ENCODE data around the gene RPL9. TPM values are rescaled to one million over a fixed set of nuclear protein-coding genes. Genes with fewer than 3 reads are reported as not detected.

The RPL9 gene
- total and polyA plus RNA-seq, 2 of the 13 experiments (the other 11 are each of a cell fraction or from before 2014, with no cell fraction given), result 993 to 2,148 TPM

GRCh38 chr4:39469429-39470077 is 10.8 kb upstream of the RPL9 start (continued):
- TF ChIP-seq, protein P1, sequence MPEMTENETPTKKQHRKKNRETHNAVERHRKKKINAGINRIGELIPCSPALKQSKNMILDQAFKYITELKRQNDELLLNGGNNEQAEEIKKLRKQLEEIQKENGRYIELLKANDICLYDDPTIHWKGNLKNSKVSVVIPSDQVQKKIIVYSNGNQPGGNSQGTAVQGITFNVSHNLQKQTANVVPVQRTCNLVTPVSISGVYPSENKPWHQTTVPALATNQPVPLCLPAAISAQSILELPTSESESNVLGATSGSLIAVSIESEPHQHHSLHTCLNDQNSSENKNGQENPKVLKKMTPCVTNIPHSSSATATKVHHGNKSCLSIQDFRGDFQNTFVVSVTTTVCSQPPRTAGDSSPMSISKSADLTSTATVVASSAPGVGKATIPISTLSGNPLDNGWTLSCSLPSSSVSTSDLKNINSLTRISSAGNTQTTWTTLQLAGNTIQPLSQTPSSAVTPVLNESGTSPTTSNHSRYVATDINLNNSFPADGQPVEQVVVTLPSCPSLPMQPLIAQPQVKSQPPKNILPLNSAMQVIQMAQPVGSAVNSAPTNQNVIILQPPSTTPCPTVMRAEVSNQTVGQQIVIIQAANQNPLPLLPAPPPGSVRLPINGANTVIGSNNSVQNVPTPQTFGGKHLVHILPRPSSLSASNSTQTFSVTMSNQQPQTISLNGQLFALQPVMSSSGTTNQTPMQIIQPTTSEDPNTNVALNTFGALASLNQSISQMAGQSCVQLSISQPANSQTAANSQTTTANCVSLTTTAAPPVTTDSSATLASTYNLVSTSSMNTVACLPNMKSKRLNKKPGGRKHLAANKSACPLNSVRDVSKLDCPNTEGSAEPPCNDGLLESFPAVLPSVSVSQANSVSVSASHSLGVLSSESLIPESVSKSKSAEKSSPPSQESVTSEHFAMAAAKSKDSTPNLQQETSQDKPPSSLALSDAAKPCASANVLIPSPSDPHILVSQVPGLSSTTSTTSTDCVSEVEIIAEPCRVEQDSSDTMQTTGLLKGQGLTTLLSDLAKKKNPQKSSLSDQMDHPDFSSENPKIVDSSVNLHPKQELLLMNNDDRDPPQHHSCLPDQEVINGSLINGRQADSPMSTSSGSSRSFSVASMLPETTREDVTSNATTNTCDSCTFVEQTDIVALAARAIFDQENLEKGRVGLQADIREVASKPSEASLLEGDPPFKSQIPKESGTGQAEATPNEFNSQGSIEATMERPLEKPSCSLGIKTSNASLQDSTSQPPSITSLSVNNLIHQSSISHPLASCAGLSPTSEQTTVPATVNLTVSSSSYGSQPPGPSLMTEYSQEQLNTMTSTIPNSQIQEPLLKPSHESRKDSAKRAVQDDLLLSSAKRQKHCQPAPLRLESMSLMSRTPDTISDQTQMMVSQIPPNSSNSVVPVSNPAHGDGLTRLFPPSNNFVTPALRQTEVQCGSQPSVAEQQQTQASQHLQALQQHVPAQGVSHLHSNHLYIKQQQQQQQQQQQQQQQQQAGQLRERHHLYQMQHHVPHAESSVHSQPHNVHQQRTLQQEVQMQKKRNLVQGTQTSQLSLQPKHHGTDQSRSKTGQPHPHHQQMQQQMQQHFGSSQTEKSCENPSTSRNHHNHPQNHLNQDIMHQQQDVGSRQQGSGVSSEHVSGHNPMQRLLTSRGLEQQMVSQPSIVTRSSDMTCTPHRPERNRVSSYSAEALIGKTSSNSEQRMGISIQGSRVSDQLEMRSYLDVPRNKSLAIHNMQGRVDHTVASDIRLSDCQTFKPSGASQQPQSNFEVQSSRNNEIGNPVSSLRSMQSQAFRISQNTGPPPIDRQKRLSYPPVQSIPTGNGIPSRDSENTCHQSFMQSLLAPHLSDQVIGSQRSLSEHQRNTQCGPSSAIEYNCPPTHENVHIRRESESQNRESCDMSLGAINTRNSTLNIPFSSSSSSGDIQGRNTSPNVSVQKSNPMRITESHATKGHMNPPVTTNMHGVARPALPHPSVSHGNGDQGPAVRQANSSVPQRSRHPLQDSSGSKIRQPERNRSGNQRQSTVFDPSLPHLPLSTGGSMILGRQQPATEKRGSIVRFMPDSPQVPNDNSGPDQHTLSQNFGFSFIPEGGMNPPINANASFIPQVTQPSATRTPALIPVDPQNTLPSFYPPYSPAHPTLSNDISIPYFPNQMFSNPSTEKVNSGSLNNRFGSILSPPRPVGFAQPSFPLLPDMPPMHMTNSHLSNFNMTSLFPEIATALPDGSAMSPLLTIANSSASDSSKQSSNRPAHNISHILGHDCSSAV (CRISPR knock-in tag; IDR thresholded peaks at IDR 0.05; ENCODE audit: borderline replicate concordance), result no peak
- TF ChIP-seq ARNT2 (CRISPR knock-in tag; IDR thresholded peaks at IDR 0.05; ENCODE audit: low read depth) (no peak), FOXC1 (CRISPR knock-in tag; IDR thresholded peaks at IDR 0.05; ENCODE audit: borderline replicate concordance) (no peak), ATF1 (CRISPR knock-in tag; IDR thresholded peaks at IDR 0.05) (peak; percentile 58; the same call in 1 of the 2 replicates), ZNF607 (CRISPR knock-in tag; IDR thresholded peaks at IDR 0.05; ENCODE audit: borderline replicate concordance) (no peak), ZNF337 (CRISPR knock-in tag; IDR thresholded peaks at IDR 0.05; ENCODE audit: borderline replicate concordance, low read depth) (no peak), RBAK (CRISPR knock-in tag; IDR thresholded peaks at IDR 0.05) (no peak), ZNF788 (CRISPR knock-in tag; IDR thresholded peaks at IDR 0.05; ENCODE audit: borderline replicate concordance) (no peak), RBFOX2 (IDR thresholded peaks at IDR 0.05; ENCODE audit: low read depth, low read length) (no peak), ATM (IDR thresholded peaks at IDR 0.05; ENCODE audit: borderline replicate concordance) (no peak), IKZF1 (IDR thresholded peaks at IDR 0.05) (no peak), THAP11 (CRISPR knock-in tag; IDR thresholded peaks at IDR 0.05) (peak; percentile 63; the same call in 1 of the 2 replicates), ZNF569 (CRISPR knock-in tag; IDR thresholded peaks at IDR 0.05; ENCODE audit: borderline replicate concordance) (no peak), ZMYM4 (CRISPR knock-in tag; IDR thresholded peaks at IDR 0.05) (peak; percentile 54; the same call in 1 of the 2 replicates), SSRP1 (CRISPR knock-in tag; IDR thresholded peaks at IDR 0.05) (no peak), HBP1 (CRISPR knock-in tag; IDR thresholded peaks at IDR 0.05; ENCODE audit: low read depth) (no peak)
- TF ChIP-seq, protein P2, sequence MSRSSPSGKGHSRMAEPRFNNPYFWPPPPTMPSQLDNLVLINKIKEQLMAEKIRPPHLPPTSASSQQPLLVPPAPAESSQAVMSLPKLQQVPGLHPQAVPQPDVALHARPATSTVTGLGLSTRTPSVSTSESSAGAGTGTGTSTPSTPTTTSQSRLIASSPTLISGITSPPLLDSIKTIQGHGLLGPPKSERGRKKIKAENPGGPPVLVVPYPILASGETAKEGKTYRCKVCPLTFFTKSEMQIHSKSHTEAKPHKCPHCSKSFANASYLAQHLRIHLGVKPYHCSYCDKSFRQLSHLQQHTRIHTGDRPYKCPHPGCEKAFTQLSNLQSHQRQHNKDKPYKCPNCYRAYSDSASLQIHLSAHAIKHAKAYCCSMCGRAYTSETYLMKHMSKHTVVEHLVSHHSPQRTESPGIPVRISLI (CRISPR knock-in tag; IDR thresholded peaks at IDR 0.05; ENCODE audit: borderline replicate concordance), result peak; percentile 49; the same call in 1 of the 2 replicates

All from HepG2 (cell line).